HL-60 (cell line): Measurements from ENCODE around the gene ABCC4.
"Not testable (repeated sequence)": the region's sequence is repeated elsewhere in the genome, so short reads cannot be mapped to it uniquely, and the experiment has no call there.

ENCODE experiments used
- DNase-seq, 2 experiments: peaks; one replicate each; pipeline ENCODE4 v3.0.0-alpha.2; 2010 to 2020; ENCODE audit warnings: low read depth in 1 of 2, low spot score in 1 of 2
- H3K27ac ChIP-seq: fragments of 250-450 bp; sonication (Bioruptor Pico); replicated peaks from 2 replicates; pipeline ENCODE4 v1.5.1; 2020; ENCODE audit warnings: mild to moderate bottlenecking, moderate library complexity
- H3K27me3 ChIP-seq: fragments of 250-450 bp; sonication (Bioruptor Pico); 2 replicates; pipeline ENCODE4 v1.5.1; 2021; ENCODE audit warnings: mild to moderate bottlenecking, moderate library complexity; ENCODE audit not compliant: insufficient read depth, poor library complexity, severe bottlenecking
- H3K4me3 ChIP-seq: replicated peaks from 2 replicates; pipeline ENCODE4 v1.5.1; 2011; ENCODE audit warnings: mild to moderate bottlenecking, control low read depth, low read length; ENCODE audit not compliant: insufficient read depth
- CTCF ChIP-seq: IDR thresholded peaks from one replicate; pipeline ENCODE4 v1.5.1; 2011; ENCODE audit warnings: low read length, control low read depth, inconsistent platforms; ENCODE audit not compliant: insufficient read depth
- GABPA ChIP-seq: IDR thresholded peaks from 2 replicates; pipeline ENCODE4 v1.6.1; 2012; ENCODE audit warnings: low read depth
- POLR2AphosphoS5 ChIP-seq: IDR thresholded peaks from 2 replicates; pipeline ENCODE4 v1.6.1; 2012; ENCODE audit warnings: low read depth
- REST ChIP-seq: IDR thresholded peaks from 2 replicates; pipeline ENCODE4 v1.6.1; 2012; ENCODE audit warnings: low read depth; ENCODE audit not compliant: insufficient replicate concordance
- SPI1 ChIP-seq: IDR thresholded peaks from 2 replicates; pipeline ENCODE4 v1.6.1; 2012; ENCODE audit warnings: low read depth, mild to moderate bottlenecking, borderline replicate concordance

Gene ABCC4

GRCh38 chr13:95204231-95204765, 97.0 kb downstream of the ABCC4 start:
- peak in 1 of 2 experiments; percentile 71 for DNase-seq
- no peak for TF ChIP-seq CTCF
- peak; percentile 65; the same call in 1 of the 2 replicates for TF ChIP-seq SPI1
- no peaks in the 10 kb centered on the region for H3K27me3 ChIP-seq

GRCh38 chr13:95201814-95202651, 99.2 kb downstream of the ABCC4 start:
- Histone ChIP-seq H3K4me3 (no peak overlapping the region), H3K27ac (no peak overlapping the region), H3K27me3 (no peaks in the 10 kb centered on the region)
- TF ChIP-seq REST (no peak), POLR2AphosphoS5 (no peak), CTCF (no peak), GABPA (no peak), SPI1 (no peak)
- DNase-seq = peak in 1 of 2 experiments; percentile 31

More at GRCh38 chr13:95204231-95204765, 97.0 kb downstream of the ABCC4 start:
- H3K27ac ChIP-seq = peak overlapping the region; percentile 12; the same call in 1 of the 2 replicates
- H3K4me3 ChIP-seq = no peak overlapping the region

- not testable (repeated sequence) for H3K27ac ChIP-seq, H3K4me3 ChIP-seq, H3K27me3 ChIP-seq, DNase-seq
These were observed 100.8 kb downstream of the ABCC4 start for GRCh38 chr13:95200386-95200957.

GRCh38 chr13:95199896-95200295, 101.4 kb downstream of the ABCC4 start:
- DNase-seq = no peak
- Histone ChIP-seq H3K27me3 (no peaks in the 10 kb centered on the region), H3K4me3 (no peak overlapping the region), H3K27ac (no peak overlapping the region)
- TF ChIP-seq POLR2AphosphoS5 = no peak
- TF ChIP-seq SPI1 = no peak
- TF ChIP-seq CTCF = no peak
- TF ChIP-seq GABPA = no peak
- no peak for TF ChIP-seq REST

- DNase-seq, H3K27me3 ChIP-seq, H3K27ac ChIP-seq, H3K4me3 ChIP-seq: not testable (repeated sequence)
These were observed 102.6 kb downstream of the ABCC4 start for GRCh38 chr13:95198606-95199005.
